Upper lobe of right lung (tissue), 1 donor: Measurements from ENCODE around the gene TENM3. TPM values are rescaled to one million over a fixed set of nuclear protein-coding genes. Genes with fewer than 3 reads are reported as not detected.

Experiments
- ATAC-seq: fragments of 200-7000 bp; cut with Tn5 transposase; one replicate; pipeline ENCODE4 v1.9.1; 2020; ENCODE audit warnings: mild to moderate bottlenecking, moderate library complexity
- DNase-seq: peaks from one replicate; pipeline ENCODE4 v3.0.0-alpha.2; 2020
- H3K27ac ChIP-seq: fragments of 200-600 bp; one replicate; pipeline ENCODE4 v1.8.0; 2022
- H3K27me3 ChIP-seq: fragments of 200-600 bp; one replicate; pipeline ENCODE4 v1.8.0; 2022; ENCODE audit warnings: mild to moderate bottlenecking
- H3K36me3 ChIP-seq: fragments of 200-600 bp; one replicate; pipeline ENCODE4 v1.8.0; 2022
- H3K4me1 ChIP-seq: fragments of 200-600 bp; one replicate; pipeline ENCODE4 v1.8.0; 2022
- H3K4me3 ChIP-seq: fragments of 200-600 bp; one replicate; pipeline ENCODE4 v1.8.0; 2022; ENCODE audit warnings: mild to moderate bottlenecking
- H3K9me3 ChIP-seq: fragments of 200-600 bp; one replicate; pipeline ENCODE4 v1.8.0; 2022
- CTCF ChIP-seq: fragments of 200-600 bp; IDR thresholded peaks from one replicate; pipeline ENCODE4 v1.8.0; 2022; ENCODE audit warnings: antibody characterized with exemption
- intact Hi-C: fragments of 100-400 bp; cut with DNase I; formaldehyde crosslinking; loops from one replicate; pipeline ENCODE4 v1.11.0; 2022
- total RNA-seq: library from RNA; stranded (reverse); fragmentation: NEBNext Ultra II Directional; extraction: Animal tissue kit (Norgen Biotek cat#: 25700); gene quantifications from one replicate; pipeline ENCODE4 v1.2.1, GENCODE V29; 2021
- donor health status: DM: no; HTN: yes; CAD: no; lungs with severe emphysema.

The TENM3 gene
- total RNA-seq, 1 donor from 2014 or later: 5.6 TPM

- Histone ChIP-seq H3K4me3 (no peak overlapping the region), H3K27me3 (peaks cover 6% of the 10 kb centered on the region), H3K27ac (no peak overlapping the region), H3K36me3 (no peaks in the 10 kb centered on the region), H3K4me1 (no peaks in the 10 kb centered on the region), H3K9me3 (no peaks in the 10 kb centered on the region)
- DNase-seq: no peak
- no peak for ATAC-seq
- no peak for TF ChIP-seq CTCF
- intact Hi-C loops: no loop called here
These were observed 332.0 kb downstream of the TENM3 start for GRCh38 chr4:182575225-182575624.

GRCh38 chr4:182576601-182577289 is 333.5 kb downstream of the TENM3 start:
- Histone ChIP-seq H3K27me3 (peaks cover 6% of the 10 kb centered on the region), H3K4me3 (no peak overlapping the region), H3K36me3 (no peaks in the 10 kb centered on the region), H3K27ac (no peak overlapping the region), H3K4me1 (no peaks in the 10 kb centered on the region), H3K9me3 (no peaks in the 10 kb centered on the region)
- DNase-seq (no peak), ATAC-seq (no peak)
- no peak for TF ChIP-seq CTCF
- intact Hi-C loops: no loop called here

GRCh38 chr4:182577411-182577810 is 334.2 kb downstream of the TENM3 start:
- no peaks in the 10 kb centered on the region for H3K36me3 ChIP-seq
- H3K4me3 ChIP-seq: no peak overlapping the region
- intact Hi-C loops: no loop called here
- DNase-seq (no peak), ATAC-seq (no peak)
- H3K9me3 ChIP-seq: no peaks in the 10 kb centered on the region
- TF ChIP-seq CTCF: no peak
- H3K27ac ChIP-seq: no peak overlapping the region
- H3K27me3 ChIP-seq: peaks cover 6% of the 10 kb centered on the region
- no peaks in the 10 kb centered on the region for H3K4me1 ChIP-seq

- peaks cover 6% of the 10 kb centered on the region for H3K27me3 ChIP-seq
- no peak overlapping the region for H3K4me3 ChIP-seq
- no peak overlapping the region for H3K27ac ChIP-seq
- no peak for DNase-seq
- no peak for TF ChIP-seq CTCF
- H3K36me3 ChIP-seq: no peaks in the 10 kb centered on the region
- intact Hi-C loops: no loop called here
- ATAC-seq: peak; percentile 95
- no peaks in the 10 kb centered on the region for H3K4me1 ChIP-seq
- H3K9me3 ChIP-seq: no peaks in the 10 kb centered on the region
These were observed 335.2 kb downstream of the TENM3 start for GRCh38 chr4:182578402-182578801.

GRCh38 chr4:182582245-182582644 is 339.0 kb downstream of the TENM3 start:
- no peak for DNase-seq
- Histone ChIP-seq H3K27ac (no peak overlapping the region), H3K27me3 (peaks cover 6% of the 10 kb centered on the region), H3K4me1 (no peaks in the 10 kb centered on the region), H3K9me3 (no peaks in the 10 kb centered on the region), H3K36me3 (no peaks in the 10 kb centered on the region), H3K4me3 (no peak overlapping the region)
- TF ChIP-seq CTCF: no peak
- intact Hi-C loops: no loop called here
- no peak for ATAC-seq
